SU-DHL-6 (cell line): ENCODE data around the gene ARHGAP44.

Experiments
- H2AFZ ChIP-seq: fragments of 200-600 bp; sonication (generic); 2 replicates; pipeline ENCODE4 v1.6.1; 2014; ENCODE audit warnings: low read depth, mild to moderate bottlenecking, moderate library complexity, mixed read lengths, antibody characterized with exemption, low read length; ENCODE audit not compliant: severe bottlenecking
- H3F3A ChIP-seq: fragments of 200-600 bp; shearing (Covaris generic); 2 replicates; pipeline ENCODE4 v1.6.0; 2016; ENCODE audit warnings: antibody characterized with exemption, mild to moderate bottlenecking; ENCODE audit not compliant: insufficient read depth
- H3K27ac ChIP-seq: fragments of 200-600 bp; sonication (generic); 2 replicates; pipeline ENCODE4 v1.5.1; 2016; ENCODE audit warnings: low read depth, mild to moderate bottlenecking, low read length, moderate library complexity, mixed read lengths
- H3K27me3 ChIP-seq: fragments of 200-600 bp; sonication (generic), shearing (Covaris generic); 2 replicates; pipeline ENCODE4 v1.6.0; 2014; ENCODE audit warnings: mild to moderate bottlenecking, low read length
- H3K36me3 ChIP-seq: fragments of 200-600 bp; sonication (generic); 2 replicates; pipeline ENCODE4 v1.6.1; 2014; ENCODE audit warnings: mild to moderate bottlenecking, low read length, mixed read lengths
- H3K4me2 ChIP-seq: fragments of 300-600, 200-600 bp; shearing (Covaris generic), sonication (generic); 2 replicates; pipeline ENCODE4 v1.6.0; 2014; ENCODE audit warnings: low read length, low read depth, mild to moderate bottlenecking; ENCODE audit not compliant: poor library complexity, severe bottlenecking
- H3K4me3 ChIP-seq: fragments of 200-600 bp; sonication (generic); 2 replicates; pipeline ENCODE4 v1.5.1; 2014; ENCODE audit warnings: antibody characterized with exemption, low read length, mild to moderate bottlenecking, mixed read lengths; ENCODE audit not compliant: insufficient read depth, poor library complexity, severe bottlenecking
- H3K79me2 ChIP-seq: fragments of 200-600 bp; sonication (generic); 2 replicates; pipeline ENCODE4 v1.6.1; 2014; ENCODE audit warnings: mild to moderate bottlenecking, low read length, moderate library complexity; ENCODE audit not compliant: insufficient read depth
- H3K9ac ChIP-seq: fragments of 200-600 bp; sonication (generic); 2 replicates; pipeline ENCODE4 v1.7.0; 2014; ENCODE audit warnings: mild to moderate bottlenecking, low read length
- H3K9me2 ChIP-seq: fragments of 200-600 bp; sonication (generic); replicated peaks from 2 replicates; pipeline ENCODE4 v1.6.1; 2014; ENCODE audit warnings: low read length; ENCODE audit not compliant: insufficient read depth
- H3K9me3 ChIP-seq: fragments of 200-600 bp; sonication (generic); 2 replicates; pipeline ENCODE4 v1.6.1; 2014; ENCODE audit warnings: low read length, mixed read lengths; ENCODE audit not compliant: insufficient read depth
- H4K20me1 ChIP-seq: fragments of 200-600 bp; sonication (generic); 2 replicates; pipeline ENCODE4 v1.6.1; 2014; ENCODE audit warnings: low read depth, mild to moderate bottlenecking, antibody characterized with exemption, low read length, moderate library complexity, mixed read lengths
- CTCF ChIP-seq: fragments of 200-600 bp; sonication (generic); IDR thresholded peaks from one replicate; pipeline ENCODE4 v1.5.1; 2017; ENCODE audit warnings: antibody characterized with exemption, mild to moderate bottlenecking, low read length, moderate library complexity; ENCODE audit not compliant: insufficient read depth, poor library complexity, severe bottlenecking
- EZH2phosphoT487 ChIP-seq: fragments of 200-600 bp; sonication (generic), shearing (Covaris generic); conservative IDR thresholded peaks from 2 replicates; pipeline ENCODE4 v1.6.1; 2018; ENCODE audit warnings: mild to moderate bottlenecking, antibody characterized with exemption, low read length, moderate library complexity, mixed read lengths

The ARHGAP44 gene

DNA sequence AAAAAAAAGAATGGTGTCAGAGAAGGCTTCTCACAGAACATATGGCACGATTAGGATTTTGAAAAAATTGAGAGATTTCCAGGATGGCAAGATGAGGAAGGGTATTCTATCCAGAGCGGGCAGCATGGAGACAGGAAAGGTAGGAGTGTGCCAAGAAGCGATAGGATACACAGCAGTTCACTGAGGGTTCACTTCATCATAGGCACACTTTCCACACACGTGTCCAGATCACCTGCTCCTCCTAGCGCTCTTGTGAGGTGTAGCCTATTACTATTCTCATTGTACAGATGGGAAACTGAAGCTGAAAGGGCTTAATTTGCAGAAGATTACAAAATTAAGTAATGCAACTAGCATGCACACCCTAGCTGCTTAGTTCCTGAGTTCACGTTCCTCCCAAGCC, 234.7 kb downstream of the ARHGAP44 start:
- H4K20me1 ChIP-seq: no peaks in the 10 kb centered on the region
- no peaks in the 10 kb centered on the region for H3K27me3 ChIP-seq
- peak overlapping the region; percentile 53 for H3K4me2 ChIP-seq
- no peaks in the 10 kb centered on the region for H3K36me3 ChIP-seq
- peak overlapping the region; percentile 70 for H2AFZ ChIP-seq
- TF ChIP-seq EZH2phosphoT487 (no peak), CTCF (no peak)
- H3K9ac ChIP-seq: peak overlapping the region; percentile 36
- H3K9me2 ChIP-seq: no peaks in the 10 kb centered on the region
- no peaks in the 10 kb centered on the region for H3F3A ChIP-seq
- no peak overlapping the region for H3K27ac ChIP-seq
- no peaks in the 10 kb centered on the region for H3K9me3 ChIP-seq
- no peak overlapping the region for H3K4me3 ChIP-seq
- H3K79me2 ChIP-seq: no peaks in the 10 kb centered on the region

GRCh38 chr17:13024526-13025257, 235.4 kb downstream of the ARHGAP44 start:
- TF ChIP-seq CTCF: peak; percentile 95
- TF ChIP-seq EZH2phosphoT487: no peak
- Histone ChIP-seq H3K79me2 (no peaks in the 10 kb centered on the region), H3K36me3 (no peaks in the 10 kb centered on the region), H3K4me2 (peak overlapping the region; percentile 53), H3K4me3 (peak overlapping the region; percentile 43), H3K9me3 (no peaks in the 10 kb centered on the region), H2AFZ (peak overlapping the region; percentile 70), H4K20me1 (no peaks in the 10 kb centered on the region), H3F3A (no peaks in the 10 kb centered on the region), H3K27me3 (no peaks in the 10 kb centered on the region), H3K9me2 (no peaks in the 10 kb centered on the region), H3K27ac (no peak overlapping the region), H3K9ac (peak overlapping the region; percentile 36)

GRCh38 chr17:13025258-13025627, 235.9 kb downstream of the ARHGAP44 start:
- Histone ChIP-seq H3K36me3 (no peaks in the 10 kb centered on the region), H3K9me2 (no peaks in the 10 kb centered on the region), H3K9me3 (no peaks in the 10 kb centered on the region), H3K4me3 (no peak overlapping the region), H3K27ac (no peak overlapping the region), H3K27me3 (no peaks in the 10 kb centered on the region), H3K79me2 (no peaks in the 10 kb centered on the region), H3K4me2 (no peak overlapping the region), H3F3A (no peaks in the 10 kb centered on the region), H3K9ac (no peak overlapping the region), H2AFZ (no peak overlapping the region), H4K20me1 (no peaks in the 10 kb centered on the region)
- TF ChIP-seq EZH2phosphoT487 (no peak), CTCF (no peak)
